Cerebellar cortex (tissue), 1 donor: ENCODE measurements around the gene ZNF266.

Source experiments
- DNase-seq: peaks from one replicate; pipeline ENCODE4 v3.0.0-alpha.2; 2015; ENCODE audit warnings: low spot score

The ZNF266 gene

DNA sequence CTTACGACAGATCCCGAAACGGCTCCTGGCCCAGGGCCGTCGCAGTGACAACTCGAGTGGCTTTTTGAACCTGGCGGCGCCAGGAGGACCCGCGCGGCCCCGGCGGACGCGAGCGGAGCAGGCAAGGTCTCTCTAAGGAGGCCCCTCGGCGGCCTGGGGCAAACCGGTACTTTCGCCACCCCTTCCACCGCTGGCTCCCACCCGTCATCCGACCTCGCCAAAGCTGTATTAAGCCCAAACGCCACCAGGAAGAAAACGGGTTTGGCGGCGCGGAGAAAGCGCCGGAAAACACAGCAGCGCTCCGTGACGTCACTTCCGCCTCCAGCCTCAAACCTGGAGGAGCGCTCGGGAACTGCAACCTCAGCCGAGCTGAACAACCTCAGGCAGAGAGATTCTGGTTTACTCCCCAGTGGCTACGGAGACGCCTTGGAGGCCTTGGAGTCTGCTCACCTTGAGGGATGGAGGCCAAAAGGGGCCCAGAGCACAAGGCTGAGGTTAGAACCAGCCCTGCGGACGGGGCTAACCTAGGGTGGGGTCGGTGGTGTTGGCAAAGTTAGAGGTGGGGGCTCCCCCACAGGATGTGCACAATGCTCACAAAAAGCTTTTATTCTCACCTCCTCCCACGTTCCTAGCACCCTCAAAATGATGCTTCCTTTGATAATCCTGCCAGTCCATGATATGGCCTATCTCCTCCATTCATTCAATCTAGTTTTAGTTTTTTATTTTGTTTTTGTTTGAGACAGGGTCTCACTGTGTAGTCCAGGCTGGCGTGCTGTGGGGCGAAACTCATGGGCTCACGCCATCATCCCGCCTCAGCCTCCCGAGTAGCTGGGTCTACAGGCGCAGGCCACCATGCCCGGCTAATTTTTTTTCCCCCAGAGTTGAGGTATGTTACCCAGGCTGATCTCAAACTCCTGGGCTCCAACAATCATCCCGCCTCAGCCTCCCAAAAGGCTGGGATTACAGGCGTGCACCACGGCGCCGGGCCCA is at the start of gene ZNF266:
Gene ZNF266 (minus strand): TSS at position 295 of the 990 bp plus-strand sequence. CDS start 15,484 bp downstream, outside the sequence.
- peak; percentile 92 for DNase-seq

- no peak for DNase-seq
Observed at GRCh38 chr19:9485140-9485539, 49.8 kb upstream of the ZNF266 start.

DNA sequence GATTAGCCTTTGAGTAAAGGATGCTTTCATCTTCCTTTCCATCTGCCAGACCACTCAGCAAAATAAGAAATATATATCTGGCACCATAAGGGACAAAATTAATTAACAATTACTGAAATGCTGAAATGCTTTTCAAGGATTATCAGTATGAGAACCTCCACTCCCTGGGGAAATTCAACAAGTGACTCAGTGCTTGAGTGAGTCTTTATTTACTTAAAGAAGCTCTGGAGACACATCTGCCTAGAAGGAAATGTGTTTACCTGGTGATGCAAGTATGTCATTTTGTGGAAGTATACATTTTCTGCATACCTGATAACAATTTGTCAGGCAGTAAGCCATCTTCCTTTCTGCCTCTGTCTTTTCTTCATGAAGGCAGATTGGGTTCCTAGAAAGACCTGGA is 39.6 kb upstream of the ZNF266 start:
- DNase-seq = no peak

DNA sequence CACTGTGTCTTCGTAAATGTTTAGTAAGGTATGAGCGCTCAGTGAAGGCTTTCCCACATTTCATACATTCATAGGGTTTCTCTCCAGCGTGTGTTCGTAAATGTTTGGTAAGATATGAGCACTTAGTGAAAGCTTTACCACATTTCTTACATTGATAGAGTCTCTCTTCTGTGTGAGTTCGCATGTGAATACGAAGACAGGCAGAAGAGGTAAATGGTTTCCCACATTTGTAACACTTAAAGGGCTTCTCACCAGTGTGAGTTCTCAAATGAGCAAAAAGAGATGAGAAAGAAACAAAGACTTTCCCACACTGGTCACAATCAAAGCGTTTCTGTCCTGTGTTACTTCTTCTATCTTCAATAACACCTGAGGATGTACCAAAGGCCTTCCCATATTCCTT is 31.8 kb upstream of the ZNF266 start:
- DNase-seq = no peak

DNA sequence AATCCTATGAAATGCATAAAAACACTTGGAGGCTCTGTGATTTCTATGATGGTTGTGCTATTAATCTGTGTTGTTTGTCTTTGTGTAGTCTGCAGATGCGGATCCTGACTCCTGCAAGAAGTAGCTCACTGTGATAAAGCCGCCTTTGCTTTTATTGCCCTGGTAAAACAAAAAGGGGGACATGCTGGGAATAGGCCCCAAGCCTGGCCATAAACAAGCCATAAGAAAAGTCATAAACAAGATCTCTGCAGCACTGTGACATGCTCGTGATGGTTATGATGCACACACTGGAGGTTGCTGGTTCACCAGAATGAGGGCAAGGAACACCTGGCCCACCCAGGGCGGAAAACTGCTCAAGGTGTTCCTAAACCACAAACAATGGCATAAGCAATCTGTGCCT is 26.6 kb upstream of the ZNF266 start:
- DNase-seq = no peak

- DNase-seq = no peak
Observed at GRCh38 chr19:9456018-9456689, 20.8 kb upstream of the ZNF266 start.

GRCh38 chr19:9453953-9454352 is 18.6 kb upstream of the ZNF266 start:
- no peak for DNase-seq

- no peak for DNase-seq
Observed at GRCh38 chr19:9445037-9445436, 9.7 kb upstream of the ZNF266 start.

DNA sequence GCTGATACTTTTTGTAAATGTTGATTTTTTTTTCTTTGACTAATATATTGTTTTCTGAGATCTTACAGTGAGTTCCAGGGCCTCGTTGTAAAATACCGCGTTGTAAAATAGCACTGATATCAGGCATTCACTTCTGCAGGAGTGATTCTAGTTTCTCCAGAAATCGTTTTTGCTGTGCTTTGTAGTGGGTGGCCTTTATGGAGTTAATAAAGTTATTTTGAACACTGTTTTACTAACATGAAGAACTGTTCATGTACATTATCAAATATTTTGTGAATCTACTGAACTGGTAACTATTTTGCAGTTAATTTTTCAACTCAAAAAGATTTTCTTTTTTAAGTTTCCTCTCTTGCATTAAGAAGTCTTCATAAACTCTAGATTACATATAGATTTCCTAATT is 985 bp upstream of the ZNF266 start:
- DNase-seq = no peak

DNA sequence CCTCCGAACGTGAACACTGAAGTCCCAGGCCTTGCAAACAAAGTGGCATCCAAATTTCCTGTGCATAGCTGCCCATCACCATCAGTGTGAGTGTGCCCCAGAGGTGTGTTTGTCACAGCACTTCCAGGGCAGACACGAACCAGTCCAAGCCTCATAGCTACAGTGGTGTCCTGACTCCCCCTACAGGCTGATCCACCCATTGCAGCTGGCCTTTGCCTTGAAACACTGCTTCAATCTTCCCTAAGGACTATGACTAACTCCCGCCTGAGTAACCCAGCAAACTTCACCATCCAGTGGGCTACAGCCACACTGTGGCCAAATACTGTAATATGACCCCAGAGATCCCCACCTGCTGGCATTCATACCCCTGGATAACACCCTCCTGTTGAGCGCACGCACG is 3.9 kb downstream of the ZNF266 start:
- peak; percentile 10 for DNase-seq

DNA sequence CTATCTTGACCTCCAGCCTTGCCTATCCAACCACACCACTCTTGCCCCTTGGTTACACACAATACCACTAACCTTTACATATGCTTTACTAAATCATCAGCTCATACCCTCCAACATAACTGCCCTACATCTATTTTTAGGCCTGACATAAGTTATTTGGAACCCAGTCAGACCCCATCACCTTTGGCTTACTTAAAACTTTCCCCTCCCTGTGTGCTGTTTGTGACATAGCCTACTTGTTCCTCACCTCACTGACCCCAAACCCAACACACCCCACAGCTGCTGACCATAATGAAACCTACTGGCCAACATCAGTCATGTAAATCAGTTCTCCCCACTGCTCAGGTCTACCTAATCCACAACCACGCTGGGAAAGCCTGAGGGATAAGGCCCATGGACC is 4.9 kb downstream of the ZNF266 start:
- no peak for DNase-seq

GRCh38 chr19:9427941-9428340 is 7.4 kb downstream of the ZNF266 start:
- DNase-seq = no peak

DNA sequence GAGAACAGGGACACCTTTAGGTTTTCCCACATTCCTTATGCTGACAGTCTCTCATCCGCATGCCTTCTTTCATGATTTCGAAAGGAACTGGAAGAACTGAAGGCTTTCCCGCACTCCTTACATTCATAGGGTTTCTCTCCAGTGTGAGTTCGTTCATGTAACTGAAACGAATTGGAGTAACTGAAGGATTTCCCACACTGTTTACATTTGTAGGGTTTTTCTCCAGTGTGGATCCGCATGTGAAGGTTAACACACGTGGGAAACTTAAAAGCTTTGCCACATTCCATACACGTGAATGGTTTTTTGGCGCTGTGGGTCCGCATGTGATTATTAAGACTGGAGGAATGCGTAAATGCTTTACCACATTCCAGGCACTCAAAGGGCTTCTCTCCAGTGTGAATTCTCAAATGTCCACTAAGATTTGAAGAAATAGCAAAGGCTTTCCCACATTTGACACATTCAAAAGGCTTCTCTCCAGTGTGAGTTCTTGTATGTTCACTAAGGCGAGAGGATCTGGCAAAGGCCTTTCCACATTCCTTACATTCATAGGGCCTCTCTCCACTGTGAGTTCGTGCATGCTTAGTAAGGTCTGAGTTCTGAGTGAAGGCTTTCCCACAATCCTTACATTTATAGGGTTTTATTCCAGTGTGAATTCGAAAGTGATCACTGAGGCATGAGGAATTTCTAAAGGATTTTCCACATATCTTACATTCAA is 22.0 kb downstream of the ZNF266 start:
- DNase-seq = no peak

DNA sequence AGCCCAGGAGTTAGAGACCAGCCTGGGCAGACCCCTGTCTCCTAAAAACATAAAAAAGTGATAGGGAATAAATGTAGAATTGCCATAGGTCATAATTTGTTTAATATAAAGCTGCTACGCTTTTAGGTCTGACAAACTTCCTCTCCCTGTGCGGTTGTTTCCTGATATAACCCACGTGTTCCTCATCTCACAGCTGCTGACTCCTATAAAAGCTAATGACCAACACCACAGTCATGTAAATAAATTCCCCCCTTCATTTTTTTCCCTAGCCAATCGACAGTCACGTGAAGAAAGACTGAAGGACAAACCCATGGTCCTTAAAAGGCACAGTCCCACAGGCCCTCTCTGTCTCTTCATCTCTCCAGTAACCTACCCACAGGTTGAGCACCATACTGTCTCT is 27.5 kb downstream of the ZNF266 start:
- DNase-seq = no peak

GRCh38 chr19:9406798-9407352 is 28.5 kb downstream of the ZNF266 start:
- peak; percentile 45 for DNase-seq

- DNase-seq = no peak
Observed at GRCh38 chr19:9381361-9381785, 54.0 kb downstream of the ZNF266 start.

DNA sequence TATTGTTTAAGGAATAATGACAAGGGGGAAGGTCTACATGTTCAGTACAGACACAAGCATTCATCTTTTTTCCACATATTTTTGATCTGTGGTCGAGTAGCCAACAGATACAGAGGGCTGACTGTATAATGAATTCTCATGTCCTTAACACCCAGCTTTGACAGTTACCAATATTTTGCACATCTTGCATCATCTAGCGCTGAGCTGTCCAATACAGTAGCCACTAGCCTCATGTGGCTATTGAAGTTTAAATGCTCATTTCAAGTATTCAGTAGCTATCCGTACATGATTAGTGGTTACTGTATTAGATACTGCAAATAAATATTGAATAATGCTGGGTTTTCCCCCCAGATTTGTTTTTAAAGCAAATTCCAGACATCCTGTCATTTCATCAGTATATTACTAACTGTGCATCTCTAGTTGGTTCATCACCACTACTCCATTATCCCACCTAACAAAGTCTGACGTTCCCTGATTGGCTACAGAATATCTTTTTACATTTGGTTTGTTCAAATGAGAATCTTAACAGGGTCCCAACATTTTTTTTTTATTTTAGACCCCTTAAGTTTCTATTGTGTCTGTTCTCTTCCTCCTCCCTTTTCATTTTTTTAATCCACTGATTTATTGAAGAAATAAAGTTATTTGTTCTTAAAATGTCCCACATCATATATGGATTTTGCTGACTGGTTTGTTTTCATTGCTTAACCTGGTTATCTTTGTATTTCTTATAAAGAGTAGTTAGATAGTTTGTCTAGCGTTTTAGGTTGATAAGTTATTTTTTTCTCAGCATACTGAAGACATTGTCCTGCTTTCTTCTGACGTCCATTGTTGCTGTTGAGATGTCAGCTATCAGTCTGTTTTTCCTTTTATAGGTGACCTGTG is 64.4 kb downstream of the ZNF266 start:
- no peak for DNase-seq

- DNase-seq = no peak
Observed at GRCh38 chr19:9362905-9363304, 72.5 kb downstream of the ZNF266 start, which contains the start of gene ZNF177. Gene ZNF177 (plus strand): TSS chr19:9363013. CDS start chr19:9378312, 15,299 bp downstream.
